GM12873 (cell line): ENCODE data around the gene TMED8.

Experiments
- TF ChIP-seq, protein P1 (sequence below): IDR thresholded peaks from 2 replicates; pipeline ENCODE4 v1.5.1; 2012; ENCODE audit warnings: low read depth, mild to moderate bottlenecking, moderate library complexity, low read length, control low read depth; ENCODE audit not compliant: insufficient read depth; ENCODE audit errors: missing control alignments

The TMED8 gene

DNA sequence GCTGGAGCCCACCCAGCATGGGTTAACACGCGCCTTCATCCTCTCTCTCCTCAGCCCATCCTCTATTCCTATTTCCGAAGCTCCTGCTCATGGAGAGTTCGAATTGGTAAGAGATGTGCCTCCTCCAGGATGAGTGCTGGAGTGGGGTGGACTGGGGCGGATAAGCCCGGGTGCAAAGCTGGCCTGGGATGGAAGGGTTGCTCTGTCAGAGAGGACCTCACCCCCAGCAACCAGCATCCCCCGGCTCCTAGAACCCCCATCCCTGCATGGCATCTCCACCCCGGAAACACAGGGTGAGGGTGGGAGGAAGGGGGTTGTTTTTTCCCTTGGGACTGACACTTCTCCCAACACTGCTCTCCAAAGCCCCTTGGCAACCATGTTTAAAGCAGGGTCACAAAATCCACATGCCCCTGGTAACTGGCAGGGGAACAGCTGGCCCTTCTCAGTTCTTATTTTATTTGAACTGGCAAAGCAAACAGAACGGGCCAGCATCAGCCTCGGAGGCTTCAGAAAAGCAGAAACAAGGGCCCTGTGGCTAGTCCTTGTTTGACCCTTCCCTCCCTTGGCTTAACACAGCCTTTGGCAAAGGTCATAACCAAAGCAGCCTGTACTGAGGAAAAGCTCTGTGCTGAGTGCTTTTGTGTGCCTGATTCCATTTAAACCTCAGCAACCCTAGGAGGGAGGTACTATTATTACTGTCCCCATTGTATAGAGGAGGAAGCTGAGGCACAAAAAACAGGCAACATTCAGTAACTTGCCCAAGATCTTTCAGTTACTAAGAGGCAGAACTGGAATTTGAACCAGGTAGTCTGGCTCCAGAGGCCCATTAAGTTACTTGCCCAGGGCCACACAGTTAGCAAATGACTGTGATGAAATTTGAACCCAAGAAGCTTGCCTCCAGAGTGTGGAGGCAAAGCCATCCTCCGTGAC is 51.8 kb downstream of the TMED8 start:
- TF ChIP-seq, protein P1, sequence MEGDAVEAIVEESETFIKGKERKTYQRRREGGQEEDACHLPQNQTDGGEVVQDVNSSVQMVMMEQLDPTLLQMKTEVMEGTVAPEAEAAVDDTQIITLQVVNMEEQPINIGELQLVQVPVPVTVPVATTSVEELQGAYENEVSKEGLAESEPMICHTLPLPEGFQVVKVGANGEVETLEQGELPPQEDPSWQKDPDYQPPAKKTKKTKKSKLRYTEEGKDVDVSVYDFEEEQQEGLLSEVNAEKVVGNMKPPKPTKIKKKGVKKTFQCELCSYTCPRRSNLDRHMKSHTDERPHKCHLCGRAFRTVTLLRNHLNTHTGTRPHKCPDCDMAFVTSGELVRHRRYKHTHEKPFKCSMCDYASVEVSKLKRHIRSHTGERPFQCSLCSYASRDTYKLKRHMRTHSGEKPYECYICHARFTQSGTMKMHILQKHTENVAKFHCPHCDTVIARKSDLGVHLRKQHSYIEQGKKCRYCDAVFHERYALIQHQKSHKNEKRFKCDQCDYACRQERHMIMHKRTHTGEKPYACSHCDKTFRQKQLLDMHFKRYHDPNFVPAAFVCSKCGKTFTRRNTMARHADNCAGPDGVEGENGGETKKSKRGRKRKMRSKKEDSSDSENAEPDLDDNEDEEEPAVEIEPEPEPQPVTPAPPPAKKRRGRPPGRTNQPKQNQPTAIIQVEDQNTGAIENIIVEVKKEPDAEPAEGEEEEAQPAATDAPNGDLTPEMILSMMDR, result no peak

DNA sequence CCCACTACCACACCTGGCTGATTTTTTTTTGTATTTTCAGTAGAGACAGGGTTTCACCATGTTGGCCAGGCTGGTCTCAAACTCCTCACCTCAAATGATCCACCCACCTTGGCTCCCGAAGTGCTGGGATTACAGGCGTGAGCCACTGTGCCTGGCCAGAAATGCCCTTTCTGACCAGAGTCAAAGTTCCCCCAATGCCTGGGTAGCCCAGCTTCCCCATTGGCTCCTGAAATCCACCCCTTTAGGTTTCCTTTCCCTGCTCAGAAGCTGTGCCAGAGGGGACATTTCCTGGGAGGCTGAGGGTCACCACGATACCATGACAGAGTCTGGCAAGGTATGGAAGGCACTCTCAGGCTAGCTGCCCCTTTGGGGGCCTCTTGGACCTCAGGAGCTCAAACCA is 52.6 kb downstream of the TMED8 start:
- TF ChIP-seq, protein P1, result no peak

DNA sequence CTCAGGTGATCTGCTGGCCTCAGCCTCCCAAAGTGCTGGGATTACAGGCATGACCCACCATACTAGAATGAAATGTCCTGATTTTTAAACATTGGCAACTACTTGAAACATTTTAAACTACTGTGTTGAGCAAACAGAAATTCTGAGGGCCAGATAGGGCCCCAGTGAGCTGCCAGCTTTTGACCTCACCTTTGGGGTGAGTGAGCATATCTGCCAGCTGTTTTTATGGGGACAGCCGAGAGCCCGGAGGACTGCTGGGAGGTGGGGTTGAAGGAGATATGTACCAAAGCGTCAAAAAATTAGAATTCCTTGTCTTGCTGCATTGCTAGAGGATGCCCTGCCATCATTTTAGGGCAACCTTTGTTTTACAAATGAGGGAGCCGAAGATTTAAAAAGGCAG is 53.3 kb downstream of the TMED8 start:
- TF ChIP-seq, protein P1, result no peak

GRCh38 chr14:77322951-77323350 is 53.9 kb downstream of the TMED8 start:
- TF ChIP-seq, protein P1, result no peak

GRCh38 chr14:77322250-77322902 is 54.5 kb downstream of the TMED8 start:
- TF ChIP-seq, protein P1, result no peak

DNA sequence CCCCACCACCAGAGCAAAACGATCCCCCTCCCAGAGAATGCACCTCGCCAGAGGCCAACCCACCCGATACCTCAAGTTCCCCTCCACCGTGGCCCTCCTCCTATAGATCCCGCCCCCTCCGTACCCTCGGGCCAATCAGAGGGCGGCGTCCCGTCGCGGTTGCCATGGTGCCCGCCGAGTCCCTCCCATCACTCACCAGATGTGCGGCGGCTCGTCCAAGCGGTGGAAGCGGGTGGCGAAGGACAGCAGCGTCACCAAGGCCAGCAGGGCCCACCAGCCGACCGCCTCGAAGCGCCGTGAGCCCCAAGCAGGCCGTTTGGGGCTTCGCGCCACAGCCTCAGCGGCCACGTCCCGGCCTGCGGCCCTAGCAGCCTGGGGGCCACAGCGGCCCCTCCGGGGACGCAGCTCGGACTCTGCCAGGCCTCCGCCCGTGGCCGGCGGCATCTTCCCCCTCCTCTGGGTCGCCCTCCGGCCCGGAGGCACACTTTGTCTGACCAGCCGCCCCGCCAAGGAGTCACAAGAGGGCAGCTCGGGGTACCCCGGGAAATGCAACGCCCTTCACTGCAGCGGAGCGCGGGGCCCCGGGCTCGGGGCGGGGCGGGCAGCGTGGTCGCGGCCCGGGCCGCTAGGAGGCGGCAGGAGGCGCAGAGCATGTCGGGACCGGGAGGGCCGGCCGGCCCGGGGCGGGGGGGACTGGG is 56.5 kb downstream of the TMED8 start, which contains the start of gene POMT2:
TSS of gene POMT2 (minus strand) at position 646 of the 698 bp plus-strand sequence. CDS start at position 444, 202 bp downstream.
- TF ChIP-seq, protein P1, result peak; percentile 35

- TF ChIP-seq, protein P1, result no peak
These were observed 57.5 kb downstream of the TMED8 start for GRCh38 chr14:77319422-77319821.
